Measurements from ENCODE around the gene STUM. TPM values are rescaled to one million over a fixed set of nuclear protein-coding genes. Genes with fewer than 3 reads are reported as not detected.

STUM gene
- total and polyA plus RNA-seq, 2 of the 8 experiments (the other 6 are each of a cell fraction or from before 2014, with no cell fraction given): 0.76 to 1.2 TPM

- TF ChIP-seq HDAC2 (IDR thresholded peaks at IDR 0.05; ENCODE audit: borderline replicate concordance in 1 of 2, low read depth in 2 of 2, low read length in 2 of 2) (no peak), JUND (IDR thresholded peaks at IDR 0.05; ENCODE audit: low read length) (no peak; the same call in 1 of the 2 replicates), SIN3A (conservative IDR thresholded peaks at IDR 0.05 in 1 of 2, IDR thresholded peaks at IDR 0.05 in 1 of 2; ENCODE audit: low read depth in 1 of 2, low read length in 2 of 2) (0 out of 4 replicates have a peak, but pooled peaks of 1 of the 2 experiments have one; percentile 25), ATF3 (IDR thresholded peaks at IDR 0.05; ENCODE audit: insufficient read depth, low read depth, low read length) (no peak), RAD21 (IDR thresholded peaks at IDR 0.05 in 1 of 2, conservative IDR thresholded peaks at IDR 0.05 in 1 of 2; ENCODE audit: low read depth in 2 of 2, low read length in 2 of 2) (no peak), CBX8 (IDR thresholded peaks at IDR 0.05; ENCODE audit: borderline replicate concordance, low read depth, low read length) (no peak), SIRT6 (IDR thresholded peaks at IDR 0.05; ENCODE audit: low read length) (no peak), CBX5 (IDR thresholded peaks at IDR 0.05; ENCODE audit: low read depth, low read length) (no peak), HDAC6 (IDR thresholded peaks at IDR 0.05; ENCODE audit: low read depth, low read length) (no peak), TCF12 (IDR thresholded peaks at IDR 0.05; ENCODE audit: low read depth, low read length) (peak; percentile 96), RXRA (IDR thresholded peaks at IDR 0.05; ENCODE audit: insufficient read depth, low read depth, low read length) (no peak), YY1 (IDR thresholded peaks at IDR 0.05; ENCODE audit: low read depth, low read length) (no peak), POLR2A (IDR thresholded peaks at IDR 0.05; ENCODE audit: control extremely low read depth in 1 of 2, low read depth in 2 of 2, low read length in 2 of 2) (no peak), EZH2 (IDR thresholded peaks at IDR 0.05; ENCODE audit: low read depth, low read length, severe bottlenecking) (no peak)
These were observed 27.8 kb upstream of the STUM start (continued) for GRCh38 chr1:226520640-226521355.

Data from H1 (cell line).